HL-60 (cell line): ENCODE data around the gene TSC1.

Experiments used
- DNase-seq, 2 experiments: peaks; one replicate each; pipeline ENCODE4 v3.0.0-alpha.2; 2010 to 2020; ENCODE audit warnings: low read depth in 1 of 2, low spot score in 1 of 2
- H3K27ac ChIP-seq: fragments of 250-450 bp; sonication (Bioruptor Pico); replicated peaks from 2 replicates; pipeline ENCODE4 v1.5.1; 2020; ENCODE audit warnings: mild to moderate bottlenecking, moderate library complexity
- H3K27me3 ChIP-seq: fragments of 250-450 bp; sonication (Bioruptor Pico); 2 replicates; pipeline ENCODE4 v1.5.1; 2021; ENCODE audit warnings: mild to moderate bottlenecking, moderate library complexity; ENCODE audit not compliant: insufficient read depth, poor library complexity, severe bottlenecking
- H3K4me3 ChIP-seq: replicated peaks from 2 replicates; pipeline ENCODE4 v1.5.1; 2011; ENCODE audit warnings: mild to moderate bottlenecking, control low read depth, low read length; ENCODE audit not compliant: insufficient read depth
- GABPA ChIP-seq: IDR thresholded peaks from 2 replicates; pipeline ENCODE4 v1.6.1; 2012; ENCODE audit warnings: low read depth
- POLR2AphosphoS5 ChIP-seq: IDR thresholded peaks from 2 replicates; pipeline ENCODE4 v1.6.1; 2012; ENCODE audit warnings: low read depth
- REST ChIP-seq: IDR thresholded peaks from 2 replicates; pipeline ENCODE4 v1.6.1; 2012; ENCODE audit warnings: low read depth; ENCODE audit not compliant: insufficient replicate concordance
- SPI1 ChIP-seq: IDR thresholded peaks from 2 replicates; pipeline ENCODE4 v1.6.1; 2012; ENCODE audit warnings: low read depth, mild to moderate bottlenecking, borderline replicate concordance
- TF ChIP-seq, protein P1 (sequence below): IDR thresholded peaks from one replicate; pipeline ENCODE4 v1.5.1; 2011; ENCODE audit warnings: low read length, control low read depth, inconsistent platforms; ENCODE audit not compliant: insufficient read depth

TSC1 gene

DNA sequence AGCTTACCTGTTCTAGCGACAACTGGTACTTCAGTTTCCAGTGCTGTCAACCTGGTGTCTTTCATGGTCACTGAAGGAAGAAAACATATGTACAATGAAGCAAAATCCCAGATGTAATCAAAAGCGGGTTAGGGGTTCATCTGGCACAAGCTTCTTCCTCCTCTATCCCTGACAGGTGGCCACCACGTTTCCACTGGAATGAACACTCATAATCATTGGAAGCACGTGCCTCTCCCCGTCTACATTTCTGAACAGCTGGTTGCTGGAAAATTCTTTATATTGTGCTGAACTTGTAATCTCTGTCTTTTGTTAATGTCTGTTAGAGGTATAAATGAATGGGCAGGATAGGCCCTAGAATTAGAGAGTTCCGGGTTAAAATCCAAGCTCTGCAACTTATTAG, 9.4 kb downstream of the TSC1 start:
- no peak for TF ChIP-seq REST
- TF ChIP-seq, protein P1, sequence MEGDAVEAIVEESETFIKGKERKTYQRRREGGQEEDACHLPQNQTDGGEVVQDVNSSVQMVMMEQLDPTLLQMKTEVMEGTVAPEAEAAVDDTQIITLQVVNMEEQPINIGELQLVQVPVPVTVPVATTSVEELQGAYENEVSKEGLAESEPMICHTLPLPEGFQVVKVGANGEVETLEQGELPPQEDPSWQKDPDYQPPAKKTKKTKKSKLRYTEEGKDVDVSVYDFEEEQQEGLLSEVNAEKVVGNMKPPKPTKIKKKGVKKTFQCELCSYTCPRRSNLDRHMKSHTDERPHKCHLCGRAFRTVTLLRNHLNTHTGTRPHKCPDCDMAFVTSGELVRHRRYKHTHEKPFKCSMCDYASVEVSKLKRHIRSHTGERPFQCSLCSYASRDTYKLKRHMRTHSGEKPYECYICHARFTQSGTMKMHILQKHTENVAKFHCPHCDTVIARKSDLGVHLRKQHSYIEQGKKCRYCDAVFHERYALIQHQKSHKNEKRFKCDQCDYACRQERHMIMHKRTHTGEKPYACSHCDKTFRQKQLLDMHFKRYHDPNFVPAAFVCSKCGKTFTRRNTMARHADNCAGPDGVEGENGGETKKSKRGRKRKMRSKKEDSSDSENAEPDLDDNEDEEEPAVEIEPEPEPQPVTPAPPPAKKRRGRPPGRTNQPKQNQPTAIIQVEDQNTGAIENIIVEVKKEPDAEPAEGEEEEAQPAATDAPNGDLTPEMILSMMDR, result no peak
- no peak for TF ChIP-seq GABPA
- TF ChIP-seq POLR2AphosphoS5, result no peak
- TF ChIP-seq SPI1, result no peak
- no peak overlapping the region for H3K4me3 ChIP-seq
- H3K27ac ChIP-seq, result no peak overlapping the region
- DNase-seq, result no peak
- H3K27me3 ChIP-seq, result no peaks in the 10 kb centered on the region

DNA sequence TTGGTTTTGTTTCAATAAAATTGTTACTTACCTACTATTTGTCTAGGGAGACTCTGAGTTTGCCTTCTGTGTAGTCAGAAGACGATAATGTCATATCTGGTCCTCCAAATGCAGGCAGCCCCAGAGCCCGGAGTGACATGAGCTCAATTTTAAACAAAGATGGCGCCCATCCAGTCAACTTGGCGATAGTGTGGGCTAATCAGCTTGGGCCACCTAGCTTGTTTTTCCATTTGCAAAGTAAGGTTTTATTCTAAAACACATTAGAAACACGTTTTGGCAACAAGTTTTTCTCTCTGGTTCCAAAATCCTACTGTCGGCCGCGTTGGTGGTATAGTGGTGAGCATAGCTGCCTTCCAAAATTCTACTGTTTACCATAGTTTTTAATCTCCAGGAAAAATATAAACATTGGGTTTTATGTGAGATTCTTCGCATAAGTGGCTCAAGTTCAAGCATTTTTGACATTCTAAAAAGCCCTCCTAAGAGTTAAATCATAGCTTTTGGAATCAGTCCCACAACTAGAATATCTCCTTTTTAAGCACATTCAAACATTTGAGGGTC, 13.2 kb downstream of the TSC1 start:
- no peak for DNase-seq
- H3K27me3 ChIP-seq, result no peaks in the 10 kb centered on the region
- H3K4me3 ChIP-seq, result no peak overlapping the region
- TF ChIP-seq, protein P1, result no peak
- TF ChIP-seq SPI1, result no peak
- TF ChIP-seq POLR2AphosphoS5, result no peak
- no peak for TF ChIP-seq GABPA
- no peak for TF ChIP-seq REST
- no peak overlapping the region for H3K27ac ChIP-seq

- TF ChIP-seq SPI1 (no peak), POLR2AphosphoS5 (no peak), GABPA (no peak), REST (no peak)
- TF ChIP-seq, protein P1, result no peak
- DNase-seq, result no peak
- H3K27ac ChIP-seq, result no peak overlapping the region
- no peaks in the 10 kb centered on the region for H3K27me3 ChIP-seq
- no peak overlapping the region for H3K4me3 ChIP-seq
Measured at GRCh38 chr9:132927704-132928103, 16.7 kb downstream of the TSC1 start.
